ENCODE data around the gene ELAPOR1.

The ELAPOR1 gene

DNA sequence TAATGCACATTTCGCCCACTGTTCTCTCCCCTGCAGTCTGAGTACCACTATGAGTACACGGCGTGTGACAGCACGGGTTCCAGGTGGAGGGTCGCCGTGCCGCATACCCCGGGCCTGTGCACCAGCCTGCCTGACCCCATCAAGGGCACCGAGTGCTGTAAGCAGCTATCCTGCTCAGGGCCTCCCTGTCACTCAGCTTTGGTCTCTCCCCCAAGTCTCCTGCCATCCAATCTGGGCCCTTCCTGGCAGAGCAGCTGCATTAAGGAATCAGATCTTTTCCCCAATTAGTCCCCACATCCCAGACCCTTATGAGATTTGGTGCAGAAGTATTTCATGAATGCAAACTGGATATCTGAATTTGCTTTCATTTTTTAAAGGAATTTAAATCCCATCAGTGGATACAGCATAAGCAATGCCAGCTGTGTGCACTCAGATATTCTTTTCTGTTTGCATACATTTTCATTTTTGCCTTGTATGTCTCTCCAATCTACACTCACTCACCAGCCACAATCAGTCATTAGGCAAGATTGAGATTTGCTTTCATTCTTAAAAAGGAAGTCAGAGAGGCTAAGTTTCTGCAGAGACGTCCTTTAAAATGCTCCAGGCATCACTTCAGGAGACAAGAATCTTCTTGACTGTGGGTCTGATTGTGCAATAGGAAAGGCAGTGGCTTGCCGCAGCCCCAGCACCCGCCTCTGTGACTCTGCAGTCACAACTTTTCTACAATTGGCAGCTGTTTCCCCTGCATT is 48.1 kb downstream of the ELAPOR1 start:
- no peak overlapping the region; the same call in 1 of the 2 replicates for H3K27ac ChIP-seq (ENCODE audit: low read length)
- DNase-seq = peak; percentile 61
- H3F3A ChIP-seq (ENCODE audit: insufficient read depth, low read length) = peaks cover 13% of the 10 kb centered on the region
- TF ChIP-seq EZH2 (optimal IDR thresholded peaks at IDR 0.05; ENCODE audit: low read depth, low read length) = no peak
- TF ChIP-seq, protein P1, sequence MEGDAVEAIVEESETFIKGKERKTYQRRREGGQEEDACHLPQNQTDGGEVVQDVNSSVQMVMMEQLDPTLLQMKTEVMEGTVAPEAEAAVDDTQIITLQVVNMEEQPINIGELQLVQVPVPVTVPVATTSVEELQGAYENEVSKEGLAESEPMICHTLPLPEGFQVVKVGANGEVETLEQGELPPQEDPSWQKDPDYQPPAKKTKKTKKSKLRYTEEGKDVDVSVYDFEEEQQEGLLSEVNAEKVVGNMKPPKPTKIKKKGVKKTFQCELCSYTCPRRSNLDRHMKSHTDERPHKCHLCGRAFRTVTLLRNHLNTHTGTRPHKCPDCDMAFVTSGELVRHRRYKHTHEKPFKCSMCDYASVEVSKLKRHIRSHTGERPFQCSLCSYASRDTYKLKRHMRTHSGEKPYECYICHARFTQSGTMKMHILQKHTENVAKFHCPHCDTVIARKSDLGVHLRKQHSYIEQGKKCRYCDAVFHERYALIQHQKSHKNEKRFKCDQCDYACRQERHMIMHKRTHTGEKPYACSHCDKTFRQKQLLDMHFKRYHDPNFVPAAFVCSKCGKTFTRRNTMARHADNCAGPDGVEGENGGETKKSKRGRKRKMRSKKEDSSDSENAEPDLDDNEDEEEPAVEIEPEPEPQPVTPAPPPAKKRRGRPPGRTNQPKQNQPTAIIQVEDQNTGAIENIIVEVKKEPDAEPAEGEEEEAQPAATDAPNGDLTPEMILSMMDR (IDR thresholded peaks at IDR 0.05; ENCODE audit: low read length) = no peak
- no peak for TF ChIP-seq EZH2phosphoT487 (IDR thresholded peaks at IDR 0.05; ENCODE audit: low read length)
- no peak overlapping the region for H2AFZ ChIP-seq (ENCODE audit: low read length)
- H3K4me3 ChIP-seq (ENCODE audit: low read length) = no peak overlapping the region
- no peaks in the 10 kb centered on the region for H3K27me3 ChIP-seq (replicated peaks; ENCODE audit: insufficient read depth, low read length)
- peak overlapping the region; percentile 32; the same call in 1 of the 2 replicates for H3K4me2 ChIP-seq (ENCODE audit: low read depth, low read length)
- no peaks in the 10 kb centered on the region for H3K9me2 ChIP-seq (replicated peaks; ENCODE audit: insufficient read depth, low read length)
- H3K79me2 ChIP-seq (ENCODE audit: low read length) = no peaks in the 10 kb centered on the region
- no peak overlapping the region for H3K9ac ChIP-seq (ENCODE audit: low read length)
- H4K20me1 ChIP-seq (ENCODE audit: insufficient read depth, low read length) = no peaks in the 10 kb centered on the region
- H3K4me1 ChIP-seq (ENCODE audit: low read length) = peaks cover 15% of the 10 kb centered on the region; the same call in 1 of the 2 replicates
- no peaks in the 10 kb centered on the region for H3K36me3 ChIP-seq (replicated peaks; ENCODE audit: insufficient read depth, low read length)
- no peaks in the 10 kb centered on the region for H3K9me3 ChIP-seq (replicated peaks; ENCODE audit: insufficient read depth, low read length)

DNA sequence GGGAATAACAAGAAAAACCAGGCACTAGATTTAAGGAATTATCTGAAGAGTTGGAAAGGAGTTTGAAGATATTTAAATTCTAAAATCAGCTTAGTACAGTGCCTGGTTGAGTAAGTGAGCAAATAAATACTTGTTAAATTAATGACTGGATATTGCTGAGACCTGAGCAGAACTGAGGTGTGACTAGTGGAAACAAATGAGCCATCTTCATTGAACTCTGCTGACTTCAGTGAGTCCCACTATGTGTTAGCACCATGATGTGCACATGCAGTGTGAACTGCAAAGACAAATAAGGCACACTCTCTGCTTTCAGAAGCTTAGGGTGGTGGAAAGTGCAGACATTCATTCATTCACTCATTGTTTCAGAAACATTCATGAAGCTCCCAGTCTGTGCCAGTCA is 48.7 kb downstream of the ELAPOR1 start:
- no peaks in the 10 kb centered on the region for H3K9me3 ChIP-seq (replicated peaks; ENCODE audit: insufficient read depth, low read length)

DNA sequence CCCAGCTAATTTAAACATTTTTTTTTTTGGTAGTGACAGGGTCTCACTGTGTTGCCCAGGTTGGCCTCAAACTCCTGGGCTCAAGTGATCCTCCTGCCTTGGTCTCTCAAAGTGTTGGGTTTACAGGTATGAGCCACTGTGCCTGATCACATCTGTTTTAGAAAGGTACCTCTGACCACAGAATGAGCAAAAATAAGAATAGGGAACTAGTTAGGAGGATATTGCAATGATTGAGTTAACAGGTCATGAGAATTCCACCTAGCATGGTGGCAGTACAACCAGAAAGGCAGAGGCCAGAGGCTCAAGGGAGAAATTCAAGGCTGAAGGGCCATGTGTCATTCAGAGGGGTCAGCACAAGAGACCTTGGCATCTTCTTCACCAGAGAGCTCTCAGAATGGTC is 49.6 kb downstream of the ELAPOR1 start:
- Histone ChIP-seq H3K9me2 (replicated peaks; ENCODE audit: insufficient read depth, low read length) (no peaks in the 10 kb centered on the region), H3K4me2 (ENCODE audit: low read depth, low read length) (no peak overlapping the region), H3K27me3 (replicated peaks; ENCODE audit: insufficient read depth, low read length) (no peaks in the 10 kb centered on the region), H2AFZ (ENCODE audit: low read length) (no peak overlapping the region), H3K79me2 (ENCODE audit: low read length) (no peaks in the 10 kb centered on the region), H3K9me3 (replicated peaks; ENCODE audit: insufficient read depth, low read length) (no peaks in the 10 kb centered on the region), H3K4me1 (ENCODE audit: low read length) (peaks cover 15% of the 10 kb centered on the region; the same call in 1 of the 2 replicates), H4K20me1 (ENCODE audit: insufficient read depth, low read length) (no peaks in the 10 kb centered on the region), H3K4me3 (ENCODE audit: low read length) (no peak overlapping the region), H3F3A (ENCODE audit: insufficient read depth, low read length) (peaks cover 13% of the 10 kb centered on the region), H3K27ac (ENCODE audit: low read length) (no peak overlapping the region), H3K36me3 (replicated peaks; ENCODE audit: insufficient read depth, low read length) (no peaks in the 10 kb centered on the region), H3K9ac (ENCODE audit: low read length) (no peak overlapping the region)
- no peak for TF ChIP-seq EZH2 (optimal IDR thresholded peaks at IDR 0.05; ENCODE audit: low read depth, low read length)
- TF ChIP-seq EZH2phosphoT487 (IDR thresholded peaks at IDR 0.05; ENCODE audit: low read length) = no peak
- TF ChIP-seq, protein P1 (IDR thresholded peaks at IDR 0.05; ENCODE audit: low read length) = no peak
- DNase-seq = no peak

More for the DNA sequence above, 48.7 kb downstream of the ELAPOR1 start:
- no peaks in the 10 kb centered on the region for H3K27me3 ChIP-seq (replicated peaks; ENCODE audit: insufficient read depth, low read length)
- no peak overlapping the region for H2AFZ ChIP-seq (ENCODE audit: low read length)
- no peak overlapping the region; the same call in 1 of the 2 replicates for H3K27ac ChIP-seq (ENCODE audit: low read length)
- peak overlapping the region; percentile 32; the same call in 1 of the 2 replicates for H3K4me2 ChIP-seq (ENCODE audit: low read depth, low read length)
- peaks cover 15% of the 10 kb centered on the region; the same call in 1 of the 2 replicates for H3K4me1 ChIP-seq (ENCODE audit: low read length)
- H3K36me3 ChIP-seq (replicated peaks; ENCODE audit: insufficient read depth, low read length) = no peaks in the 10 kb centered on the region
- no peaks in the 10 kb centered on the region for H4K20me1 ChIP-seq (ENCODE audit: insufficient read depth, low read length)
- no peaks in the 10 kb centered on the region for H3K9me2 ChIP-seq (replicated peaks; ENCODE audit: insufficient read depth, low read length)
- no peak overlapping the region for H3K9ac ChIP-seq (ENCODE audit: low read length)
- no peak for TF ChIP-seq EZH2 (optimal IDR thresholded peaks at IDR 0.05; ENCODE audit: low read depth, low read length)
- TF ChIP-seq EZH2phosphoT487 (IDR thresholded peaks at IDR 0.05; ENCODE audit: low read length) = no peak
- TF ChIP-seq, protein P1 (IDR thresholded peaks at IDR 0.05; ENCODE audit: low read length) = no peak
- H3K4me3 ChIP-seq (ENCODE audit: low read length) = no peak overlapping the region
- H3F3A ChIP-seq (ENCODE audit: insufficient read depth, low read length) = peaks cover 13% of the 10 kb centered on the region
- no peaks in the 10 kb centered on the region for H3K79me2 ChIP-seq (ENCODE audit: low read length)
- no peak for DNase-seq
